Urothelium cell line (cell line): ENCODE data around the gene EFHC1.

Experiments
- DNase-seq: peaks from one replicate; pipeline ENCODE4 v3.0.0; 2011; ENCODE audit warnings: low spot score, mixed read lengths
- FAIRE-seq: peaks from 2 replicates; lab custom pipeline; 2011; peaks lifted over from hg19 to GRCh38; lab: Jason Lieb, UNC

Gene EFHC1

DNA sequence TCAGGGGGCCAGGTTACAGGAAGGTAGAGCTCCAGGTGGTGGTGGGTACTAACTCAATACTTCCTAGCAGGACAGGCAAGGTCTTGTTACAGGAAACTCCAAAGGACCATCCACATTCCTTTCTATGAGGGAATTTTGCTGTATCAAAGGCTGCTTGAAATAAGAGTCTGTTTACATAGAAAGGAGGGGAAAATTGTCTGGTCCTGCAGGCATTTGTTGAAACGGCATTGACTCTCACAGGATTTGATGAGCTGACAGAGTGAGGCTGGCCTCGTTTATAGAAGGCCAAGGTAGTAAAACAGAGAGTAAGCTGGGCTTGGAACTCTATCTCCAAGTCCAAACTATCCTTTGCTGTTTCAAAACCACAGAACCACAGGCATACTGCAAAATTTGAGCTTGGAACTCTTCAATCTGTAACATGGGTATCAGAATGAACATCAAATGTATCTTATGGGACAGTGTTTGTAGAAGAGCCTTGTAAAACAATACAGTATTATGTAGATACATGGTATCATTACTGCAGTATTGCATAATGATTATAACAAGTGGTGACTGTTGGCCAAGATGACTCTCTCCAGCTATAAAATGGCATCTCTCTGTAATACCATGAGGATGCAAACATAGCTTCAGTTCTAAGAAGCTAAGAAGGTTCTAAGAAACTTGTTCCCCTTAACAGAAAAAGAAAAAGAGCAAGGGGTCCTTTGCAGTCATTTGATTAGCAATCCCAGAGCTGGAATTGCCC, 95.2 kb downstream of the EFHC1 start:
- no peak for FAIRE-seq
- no peak for DNase-seq

DNA sequence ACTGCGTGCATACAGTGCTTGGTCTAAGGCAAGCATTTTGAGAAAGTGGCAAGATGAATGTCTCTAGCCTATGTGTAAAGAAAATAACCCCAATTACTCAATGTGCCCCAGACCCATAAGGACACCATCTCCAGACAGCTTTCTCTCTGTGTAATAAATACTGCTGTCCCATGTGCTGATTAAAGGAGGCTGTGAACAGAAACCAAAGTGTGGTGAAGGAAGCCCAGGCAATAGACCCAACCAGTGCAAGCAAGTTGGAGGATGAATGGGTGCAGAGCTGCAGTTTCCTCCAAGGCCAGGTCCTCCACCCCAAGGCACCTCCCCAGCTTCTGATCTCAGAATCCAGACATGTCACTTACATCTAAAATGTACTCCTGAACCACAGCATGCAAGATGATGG, 96.1 kb downstream of the EFHC1 start:
- FAIRE-seq (no peak), DNase-seq (no peak)

DNA sequence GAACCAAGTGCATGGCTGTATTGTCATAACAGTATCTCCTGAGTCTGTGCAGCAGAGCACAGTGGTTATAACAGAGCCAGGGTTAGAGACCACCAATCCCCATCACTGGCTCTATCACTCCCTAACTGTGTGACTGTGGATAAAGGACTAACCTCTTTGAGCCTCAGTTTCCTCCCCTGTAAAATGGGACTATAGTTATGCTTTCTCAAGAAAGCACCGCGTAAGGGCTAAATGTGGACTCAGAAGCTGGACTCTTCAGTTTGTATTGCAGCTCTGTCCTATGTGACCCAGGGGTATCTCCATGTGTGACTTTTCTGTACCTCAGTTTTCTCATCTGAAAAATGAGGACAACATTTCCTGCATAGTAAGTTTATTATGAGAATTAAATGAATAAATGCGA, 96.8 kb downstream of the EFHC1 start:
- DNase-seq = no peak
- FAIRE-seq = no peak

DNA sequence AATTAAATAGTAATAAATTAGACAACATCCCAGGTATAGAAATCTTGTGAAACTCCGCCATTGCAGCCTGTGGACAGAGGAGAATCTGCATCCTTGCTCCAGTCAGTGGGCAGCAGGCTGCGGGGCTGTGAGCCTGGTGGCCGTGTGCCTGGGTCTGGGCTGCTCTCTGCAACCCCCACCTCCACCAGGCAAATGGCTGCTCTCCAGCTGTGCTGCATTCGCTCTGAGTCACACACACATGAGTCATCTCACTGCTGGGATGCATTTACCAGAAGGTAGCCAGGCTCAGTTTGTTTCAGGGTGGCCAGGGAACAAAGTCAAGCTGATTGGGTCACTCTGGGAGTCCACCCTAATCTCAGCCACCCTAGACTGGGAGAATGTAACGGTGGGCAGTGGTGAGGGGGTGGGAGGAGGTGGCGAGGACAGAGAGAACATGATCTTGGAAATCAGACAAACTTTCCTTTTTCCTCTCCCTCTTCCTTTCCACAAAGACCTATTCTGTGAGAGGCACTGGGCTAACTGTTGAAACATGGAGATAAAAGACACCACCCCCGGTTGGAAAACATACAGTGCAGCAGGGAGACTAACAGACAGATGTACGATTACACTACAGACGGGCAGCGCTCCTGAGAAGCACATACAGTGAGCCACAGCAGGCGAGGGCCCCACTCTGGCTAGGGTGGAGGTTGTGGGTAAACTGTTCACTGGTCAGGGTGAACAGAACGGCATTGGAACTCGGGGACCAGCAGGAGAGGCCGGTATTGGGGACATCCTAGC, 97.5 kb downstream of the EFHC1 start:
- peak; percentile 97 for DNase-seq
- peak; percentile 91 for FAIRE-seq

DNA sequence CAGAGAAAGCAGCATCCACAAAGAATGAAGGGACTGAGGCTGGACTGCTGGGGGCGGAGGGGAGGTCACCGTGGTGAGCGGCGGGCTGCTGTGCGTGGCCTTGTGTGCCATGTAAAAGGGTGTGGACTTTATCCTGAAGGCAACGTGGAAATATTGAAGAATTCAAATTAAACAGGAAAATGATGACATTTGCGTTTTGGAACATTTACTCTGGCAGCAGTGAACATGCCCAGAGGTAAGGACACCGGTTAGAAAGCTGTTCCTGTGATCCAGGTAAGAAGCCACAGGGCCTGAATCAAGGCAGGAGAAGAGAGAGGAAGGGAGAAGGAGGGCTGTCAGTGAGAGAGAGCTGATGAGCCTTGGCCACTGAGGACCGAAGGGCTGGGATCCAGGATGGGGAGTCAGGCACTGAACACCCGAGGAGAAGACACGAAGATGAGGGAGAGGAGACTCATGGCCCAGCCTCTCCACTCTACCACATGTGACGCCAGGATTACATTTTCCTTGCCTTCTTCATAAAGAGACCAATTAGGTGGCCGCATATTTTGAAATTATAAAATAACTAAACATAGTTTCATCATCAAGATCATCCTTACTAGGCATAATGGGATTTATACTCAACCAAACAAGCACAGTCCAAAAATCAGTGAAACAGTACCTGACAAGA, 98.3 kb downstream of the EFHC1 start:
- DNase-seq = no peak
- no peak for FAIRE-seq

DNA sequence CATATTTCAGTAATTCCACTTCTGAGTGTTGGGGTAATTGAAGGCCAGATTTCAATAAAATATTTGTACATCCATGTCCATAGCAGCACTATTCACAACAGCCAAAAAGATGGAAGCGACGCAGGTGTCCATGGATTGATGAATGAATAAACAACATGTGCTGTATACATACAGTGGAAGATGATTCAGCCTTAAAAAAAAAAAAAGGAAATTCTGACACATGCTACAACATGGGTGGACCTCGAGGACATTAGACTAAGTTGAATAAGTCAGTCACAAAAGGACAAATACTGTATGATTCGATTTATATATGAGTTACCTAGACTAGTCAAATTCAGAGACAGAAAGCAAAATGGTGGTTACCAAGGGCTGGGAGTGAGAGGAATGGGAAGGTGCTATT, 99.5 kb downstream of the EFHC1 start:
- no peak for DNase-seq
- FAIRE-seq = no peak

DNA sequence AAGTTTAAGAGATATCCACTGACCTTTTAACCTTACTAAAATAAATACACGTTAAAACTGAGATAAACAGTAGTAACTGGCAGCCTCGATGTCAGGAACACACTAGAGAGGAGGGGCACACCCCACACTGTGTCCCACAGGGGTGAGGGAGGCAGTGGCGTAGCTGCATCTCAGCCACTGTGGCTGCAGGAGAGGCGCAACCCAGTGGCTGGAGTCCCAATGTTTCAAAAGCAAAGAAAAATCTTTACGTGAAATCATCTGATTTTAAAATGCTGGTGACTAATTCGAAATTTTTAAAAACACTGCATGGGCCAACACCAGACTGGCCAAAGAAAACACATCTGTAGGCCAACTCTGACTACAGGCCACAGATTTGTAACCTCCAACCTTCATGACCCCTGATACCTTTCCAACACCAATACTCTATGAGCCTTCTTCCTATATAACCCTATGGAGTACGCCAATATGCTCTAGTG, 102.0 kb downstream of the EFHC1 start:
- FAIRE-seq = no peak
- no peak for DNase-seq

DNA sequence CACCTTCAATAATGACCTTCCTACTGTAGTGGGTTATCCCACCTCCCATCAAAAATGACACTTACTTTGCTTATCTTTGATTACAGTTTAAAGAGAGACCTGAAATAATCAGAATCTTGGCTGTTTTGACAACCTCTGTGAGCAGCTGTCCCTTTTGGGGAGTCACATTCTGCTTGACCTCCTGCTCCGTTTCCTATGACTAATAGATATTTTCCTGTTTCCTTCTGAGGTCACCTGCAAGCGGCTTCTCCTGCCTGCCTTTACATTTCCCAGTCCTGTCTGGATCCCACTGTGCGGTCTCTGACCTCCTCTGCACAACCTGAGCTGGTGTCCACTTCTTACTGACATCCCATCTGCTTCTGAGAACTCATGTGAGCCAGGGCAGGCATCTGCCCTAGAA, 102.5 kb downstream of the EFHC1 start:
- no peak for DNase-seq
- FAIRE-seq = no peak

DNA sequence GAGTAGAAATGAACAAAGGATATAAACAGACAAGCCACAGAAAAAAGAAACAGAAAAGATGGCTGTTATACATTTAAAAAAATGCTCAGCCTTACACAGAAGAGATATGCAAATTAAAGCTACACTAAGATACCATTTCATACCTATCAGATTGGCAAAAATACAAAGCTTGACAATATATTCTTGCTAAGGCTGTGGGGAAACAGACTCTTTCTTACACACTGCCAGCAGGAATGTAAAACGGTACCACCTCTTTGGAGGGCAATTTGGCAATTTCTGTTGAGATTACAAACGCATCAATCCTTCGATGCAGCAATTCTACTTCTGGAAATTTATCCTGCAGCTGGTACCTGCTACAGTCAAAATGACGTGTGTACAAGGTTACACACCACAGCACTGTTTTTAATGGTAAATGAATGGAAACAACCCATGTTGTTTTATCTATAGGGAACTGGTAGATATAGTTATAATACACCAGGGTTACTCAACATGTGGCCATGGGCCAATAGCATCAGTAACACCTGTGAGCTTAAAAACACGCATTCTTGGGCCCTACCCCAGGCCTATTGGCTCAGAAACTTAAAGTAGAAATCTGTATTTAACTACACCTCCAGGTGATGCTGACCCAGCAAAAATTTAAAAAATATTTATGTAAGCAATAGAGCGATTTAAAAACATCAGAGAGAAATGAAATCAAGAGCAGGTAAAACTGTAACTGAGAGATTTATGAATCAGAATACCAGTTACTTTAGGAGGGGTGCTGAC, 103.4 kb downstream of the EFHC1 start:
- FAIRE-seq (no peak), DNase-seq (no peak)

DNA sequence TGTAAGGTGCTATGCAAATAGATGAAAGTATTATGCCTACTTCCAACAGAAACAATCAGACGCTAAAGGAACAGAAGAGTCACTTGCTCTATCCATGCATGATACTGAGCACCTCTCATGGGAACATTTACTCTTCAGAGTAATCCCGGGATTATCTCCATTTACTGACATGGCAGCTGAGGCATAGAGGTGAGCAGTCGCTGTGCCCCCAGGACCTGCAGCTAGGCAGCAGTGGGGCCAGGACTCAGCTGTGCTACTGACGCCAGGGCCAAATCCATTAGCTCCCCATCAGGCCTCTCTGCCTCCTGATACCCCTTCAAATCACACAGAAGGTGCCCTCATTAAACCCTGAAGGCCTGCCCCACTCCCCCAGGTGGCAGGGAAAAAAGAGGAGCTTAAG, 104.8 kb downstream of the EFHC1 start:
- FAIRE-seq = no peak
- no peak for DNase-seq

DNA sequence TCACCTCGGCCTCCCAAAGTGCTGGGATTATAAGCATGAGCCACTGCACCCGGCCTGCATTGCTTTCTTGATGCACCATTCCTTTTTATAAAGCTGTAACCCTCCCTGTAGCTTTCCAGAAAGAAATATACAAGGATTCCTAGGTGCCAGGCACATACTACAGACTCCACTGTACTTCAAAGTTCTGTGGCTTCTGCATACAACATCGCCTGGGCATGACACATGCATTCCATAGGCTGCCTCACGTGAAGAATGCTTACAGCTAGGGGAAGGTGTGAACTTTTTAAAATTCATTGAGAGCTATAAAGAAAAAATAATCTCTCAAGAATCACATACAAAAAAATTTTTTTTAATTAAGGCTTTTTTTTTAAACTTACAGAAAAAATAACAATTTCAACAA, 106.5 kb downstream of the EFHC1 start:
- FAIRE-seq = no peak
- no peak for DNase-seq

DNA sequence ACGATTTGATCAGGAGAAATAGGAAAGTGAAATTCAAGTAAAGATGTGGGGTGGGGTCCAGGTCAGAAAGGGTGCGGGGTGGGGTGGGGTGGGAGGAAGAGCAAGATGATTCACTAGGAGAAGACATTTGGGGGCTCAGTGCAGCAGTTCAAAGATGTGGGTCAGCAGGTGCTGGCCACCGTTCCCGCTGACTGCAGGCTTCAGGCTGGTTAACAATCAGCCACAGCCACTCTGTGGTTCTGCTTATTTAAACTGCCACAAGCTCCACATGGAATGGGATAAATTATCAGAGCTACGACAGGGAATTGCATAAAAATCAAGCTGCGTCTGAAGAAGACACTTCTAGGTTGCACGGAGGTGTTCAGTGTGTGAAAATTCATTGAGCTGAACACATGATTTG, 107.3 kb downstream of the EFHC1 start:
- no peak for FAIRE-seq
- no peak for DNase-seq

DNA sequence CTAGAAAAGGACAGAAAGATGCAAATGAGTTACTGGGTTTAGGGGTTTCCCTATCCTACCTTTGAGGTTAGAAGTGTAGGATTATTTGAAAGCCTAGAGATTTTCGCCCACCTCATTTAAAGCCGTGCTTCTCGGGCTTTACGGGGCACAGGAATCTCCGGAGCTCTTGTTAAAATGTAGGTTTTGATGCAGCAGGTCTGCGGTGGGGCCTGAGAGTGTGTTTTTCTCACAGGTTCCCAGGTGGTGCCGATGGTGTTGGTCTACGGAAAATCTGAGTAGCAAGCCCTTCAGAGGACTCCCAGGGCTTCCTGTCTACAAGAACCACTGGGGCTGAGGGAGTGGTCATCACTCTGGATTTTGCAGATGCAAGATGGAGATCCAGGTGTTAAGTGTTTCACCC, 109.2 kb downstream of the EFHC1 start:
- no peak for DNase-seq
- no peak for FAIRE-seq

DNA sequence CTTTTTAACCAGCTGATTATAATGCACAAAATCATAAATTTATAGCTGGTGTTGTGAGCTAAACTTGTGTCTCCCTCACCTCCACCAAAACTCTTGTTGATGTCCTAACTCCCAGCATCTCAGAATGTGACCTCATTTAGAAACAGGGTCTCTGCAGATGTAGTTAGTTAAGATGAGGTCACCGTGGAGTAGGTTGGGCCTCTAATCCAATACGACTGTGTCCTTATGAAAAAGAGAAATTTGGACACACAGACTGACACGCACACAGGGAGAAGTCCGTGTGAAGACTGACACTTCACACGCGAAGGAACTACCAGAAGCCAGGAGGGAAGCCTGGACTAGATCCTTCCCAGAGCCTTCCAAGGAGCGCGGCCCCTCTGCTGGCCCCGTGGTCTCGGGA, 110.2 kb downstream of the EFHC1 start:
- FAIRE-seq (no peak), DNase-seq (no peak)

DNA sequence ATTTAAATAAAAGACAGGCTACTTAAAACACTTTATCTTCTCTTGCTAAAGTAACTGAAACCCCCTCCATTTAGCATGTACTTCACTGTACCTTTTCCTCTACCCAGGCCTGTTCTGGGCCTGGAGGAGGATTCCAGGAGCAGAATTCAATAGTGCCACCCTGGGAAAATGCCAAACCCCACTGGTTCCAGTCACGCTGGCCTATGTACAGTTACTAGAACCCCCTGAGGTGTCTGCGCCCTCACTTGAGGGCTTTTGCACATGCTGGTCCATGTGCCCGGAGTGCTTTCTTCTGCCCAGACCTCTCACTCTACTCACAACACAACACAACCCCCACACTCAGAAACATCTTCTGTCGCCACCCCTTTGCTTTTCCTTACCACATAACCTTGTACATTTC, 111.3 kb downstream of the EFHC1 start:
- no peak for FAIRE-seq
- DNase-seq = no peak

DNA sequence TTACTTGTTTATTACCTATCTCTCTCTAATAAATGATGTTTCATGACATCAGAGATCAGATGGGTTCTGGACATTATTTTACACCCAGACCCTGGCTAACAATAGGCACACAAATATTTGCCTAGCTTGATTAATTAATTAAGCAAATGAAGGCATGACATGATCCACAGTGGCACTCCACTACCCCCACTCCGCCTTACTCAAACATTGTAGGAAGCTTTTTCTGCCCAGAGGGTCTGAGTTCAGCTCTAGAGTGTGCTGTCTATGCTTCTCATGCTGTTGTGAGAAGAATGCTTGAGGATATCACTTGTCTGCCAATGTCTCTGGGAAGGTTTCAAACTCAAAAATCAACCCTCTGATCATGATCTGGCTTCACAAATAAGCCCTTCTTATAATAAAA, 111.7 kb downstream of the EFHC1 start:
- no peak for DNase-seq
- peak; percentile 23 for FAIRE-seq

DNA sequence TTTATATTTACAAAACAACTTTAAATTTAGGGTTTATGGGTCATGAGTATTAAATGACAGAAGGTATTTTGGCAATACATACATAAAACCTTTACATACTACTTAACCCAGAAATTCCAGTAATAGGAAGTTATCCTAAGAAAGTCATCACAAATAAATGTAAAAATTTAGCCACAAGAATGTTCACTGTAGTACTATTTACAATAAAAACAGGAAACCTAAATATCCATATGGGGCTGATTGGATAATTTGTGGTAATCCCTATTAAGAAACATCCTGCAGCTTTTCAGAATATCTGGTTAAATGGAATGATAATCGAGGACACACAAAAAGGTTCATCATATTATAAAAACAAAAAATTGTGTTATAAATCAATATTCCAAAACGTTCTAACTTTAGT, 112.3 kb downstream of the EFHC1 start:
- no peak for FAIRE-seq
- DNase-seq = no peak

DNA sequence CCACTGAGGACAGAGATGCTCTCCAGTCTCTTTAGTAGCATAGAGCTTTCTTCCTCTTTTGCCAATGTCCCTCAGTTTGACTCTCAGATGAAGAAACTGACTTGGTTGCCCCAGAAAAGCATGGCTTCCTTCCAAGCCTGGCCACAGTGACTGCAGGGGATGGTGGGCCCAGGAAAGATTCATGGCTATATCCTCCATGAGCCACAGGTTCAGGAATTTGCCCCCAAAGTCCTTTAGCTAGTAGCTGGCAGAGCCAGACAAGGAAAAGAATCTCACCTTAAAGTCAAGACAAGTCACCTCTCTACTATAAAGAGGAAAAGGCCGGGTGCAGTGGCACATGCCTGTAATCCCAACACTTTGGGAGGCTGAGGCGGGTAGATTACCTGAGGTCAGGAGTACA, 113.3 kb downstream of the EFHC1 start:
- DNase-seq = no peak
- no peak for FAIRE-seq

DNA sequence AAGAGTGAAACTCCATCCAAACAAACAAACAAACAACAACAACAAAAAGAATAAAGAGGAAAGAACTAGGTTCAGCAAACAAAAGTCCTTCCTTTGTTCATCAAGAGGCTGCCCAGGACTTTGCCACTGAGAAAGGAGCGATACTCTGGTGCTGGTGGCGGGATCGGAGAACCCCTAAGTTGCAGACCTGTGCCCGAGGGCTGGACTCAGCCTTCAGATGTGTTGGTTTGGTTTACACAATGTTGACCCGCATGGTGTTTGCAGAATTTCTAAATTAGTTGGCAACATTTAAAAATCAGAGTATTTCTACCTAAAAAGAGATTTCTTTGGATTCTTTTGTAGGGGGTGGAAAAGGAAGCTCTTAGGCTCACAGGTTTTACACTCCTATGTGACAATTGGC, 114.2 kb downstream of the EFHC1 start:
- no peak for FAIRE-seq

DNA sequence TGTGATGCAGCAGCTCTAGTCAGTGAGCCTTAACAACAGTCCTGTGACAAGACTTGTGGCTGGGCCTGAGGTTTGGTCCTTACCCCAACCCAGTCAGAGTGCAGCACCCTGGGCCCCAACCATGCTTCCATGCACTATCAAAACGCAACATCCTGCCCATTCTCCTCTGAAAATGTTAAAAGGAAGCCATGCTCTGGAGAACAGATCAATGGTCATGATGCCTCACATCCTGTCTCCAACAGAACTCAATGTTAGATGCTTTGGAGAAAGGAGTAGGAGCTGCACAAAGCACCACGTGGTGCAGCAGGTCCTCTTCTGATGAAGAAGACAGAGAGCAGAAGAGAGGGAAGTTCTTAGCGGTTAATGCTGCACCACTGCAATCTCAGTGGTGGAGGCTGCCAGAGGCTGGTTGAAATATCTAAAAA, 114.8 kb downstream of the EFHC1 start:
- FAIRE-seq (no peak), DNase-seq (no peak)

More for the DNA sequence above, 114.2 kb downstream of the EFHC1 start:
- DNase-seq = no peak
